Measurements from ENCODE around the gene IL31.

GRCh38 chr12:122174155-122174845 lies at the start of gene IL31:
- TF ChIP-seq EZH2 (IDR thresholded peaks at IDR 0.05; ENCODE audit: borderline replicate concordance, low read depth, low read length, severe bottlenecking) (no peak), CTCF (IDR thresholded peaks at IDR 0.05; ENCODE audit: borderline replicate concordance, extremely low read depth, low read length, poor library complexity, severe bottlenecking) (no peak)
